ENCODE data around the gene SLC35B2. TPM values are rescaled to one million over a fixed set of nuclear protein-coding genes. Genes with fewer than 3 reads are reported as not detected.

Gene SLC35B2
- total RNA-seq, 2 donors from 2014 or later = 44.5 to 59.9 TPM

GRCh38 chr6:44268095-44268628, 10.8 kb upstream of the SLC35B2 start:
- Histone ChIP-seq H3K4me3 (no peak overlapping the region), H3K36me3 (no peaks in the 10 kb centered on the region), H3K27ac (no peak overlapping the region), H3K27me3 (replicated peaks; ENCODE audit: insufficient read depth) (no peaks in the 10 kb centered on the region), H3K4me1 (replicated peaks) (peaks cover 12% of the 10 kb centered on the region), H3K9me3 (no peaks in the 10 kb centered on the region)
- intact Hi-C loops (cut with DNase I) = loop anchor here (2.0 to 5.0 kb wide), 2 partner anchors 39 to 71 kb away; no protein-coding TSS in a partner anchor
- 19% methylated on average over 5 of the region's 5 CpGs for WGBS
- TF ChIP-seq POLR2A (IDR thresholded peaks at IDR 0.05) (no peak), POLR2AphosphoS5 (IDR thresholded peaks at IDR 0.05) (peak; percentile 35), CTCF (IDR thresholded peaks at IDR 0.05) (peak; percentile 83 to 88 (median 86))
- peak; percentile 43 for DNase-seq (ENCODE audit: low spot score)

GRCh38 chr6:44267252-44267651, 9.9 kb upstream of the SLC35B2 start:
- WGBS = 52% methylated on average over 10 of the region's 10 CpGs
- intact Hi-C loops (cut with DNase I) = loop anchor here (5.0 kb wide), 1 partner anchor 40 kb away; no protein-coding TSS in a partner anchor

GRCh38 chr6:44266347-44266746, 9.0 kb upstream of the SLC35B2 start:
- DNase-seq (ENCODE audit: low spot score) = no peak
- Histone ChIP-seq H3K4me1 (replicated peaks) (peaks cover 12% of the 10 kb centered on the region), H3K27me3 (replicated peaks; ENCODE audit: insufficient read depth) (no peaks in the 10 kb centered on the region), H3K4me3 (no peak overlapping the region), H3K9me3 (no peaks in the 10 kb centered on the region), H3K36me3 (no peaks in the 10 kb centered on the region), H3K27ac (no peak overlapping the region)
- intact Hi-C loops (cut with DNase I) = loop anchor here (5.0 kb wide), 1 partner anchor 41 kb away; no protein-coding TSS in a partner anchor
- 84% methylated on average over 3 of the region's 3 CpGs for WGBS
- TF ChIP-seq POLR2A (IDR thresholded peaks at IDR 0.05) = no peak
- TF ChIP-seq CTCF (IDR thresholded peaks at IDR 0.05) = no peak
- no peak for TF ChIP-seq POLR2AphosphoS5 (IDR thresholded peaks at IDR 0.05)

More at GRCh38 chr6:44267252-44267651, 9.9 kb upstream of the SLC35B2 start:
- Histone ChIP-seq H3K4me3 (no peak overlapping the region), H3K4me1 (replicated peaks) (peaks cover 12% of the 10 kb centered on the region), H3K9me3 (no peaks in the 10 kb centered on the region), H3K36me3 (no peaks in the 10 kb centered on the region), H3K27ac (no peak overlapping the region), H3K27me3 (replicated peaks; ENCODE audit: insufficient read depth) (no peaks in the 10 kb centered on the region)
- TF ChIP-seq POLR2AphosphoS5 (IDR thresholded peaks at IDR 0.05) (no peak), POLR2A (IDR thresholded peaks at IDR 0.05) (no peak), CTCF (IDR thresholded peaks at IDR 0.05) (no peak)
- no peak for DNase-seq (ENCODE audit: low spot score)

- WGBS = 67% methylated on average over 17 of the region's 17 CpGs
- H3K36me3 ChIP-seq = no peaks in the 10 kb centered on the region
- no peak for DNase-seq (ENCODE audit: low spot score)
- H3K9me3 ChIP-seq = no peaks in the 10 kb centered on the region
- peak overlapping the region; percentile 67 to 72 for H3K27ac ChIP-seq
- intact Hi-C loops (cut with DNase I) = loop anchor here (5.0 kb wide), 1 partner anchor 42 kb away; no protein-coding TSS in a partner anchor
- no peak for TF ChIP-seq POLR2A (IDR thresholded peaks at IDR 0.05)
- no peak for TF ChIP-seq CTCF (IDR thresholded peaks at IDR 0.05)
- no peak for TF ChIP-seq POLR2AphosphoS5 (IDR thresholded peaks at IDR 0.05)
- H3K4me3 ChIP-seq = peak overlapping the region; percentile 51 to 73
- H3K4me1 ChIP-seq (replicated peaks) = peaks cover 12% of the 10 kb centered on the region
- H3K27me3 ChIP-seq (replicated peaks; ENCODE audit: insufficient read depth) = no peaks in the 10 kb centered on the region
Observed at GRCh38 chr6:44265722-44266233, 8.4 kb upstream of the SLC35B2 start.
